ENCODE results near the gene HK3.
"Not testable (repeated sequence)": the region's sequence is repeated elsewhere in the genome, so short reads cannot be mapped to it uniquely, and the experiment has no call there.

HK3 gene

GRCh38 chr5:176881021-176881749, 18.0 kb downstream of the HK3 start:
- no peak for DNase-seq

- DNase-seq = no peak
Measured at GRCh38 chr5:176880366-176881020, 18.7 kb downstream of the HK3 start.

- DNase-seq = no peak
Measured at GRCh38 chr5:176879663-176880361, 19.3 kb downstream of the HK3 start.

GRCh38 chr5:176878906-176879662, 20.1 kb downstream of the HK3 start:
- DNase-seq = no peak

- no peak for DNase-seq
Measured at GRCh38 chr5:176878463-176878862, 20.7 kb downstream of the HK3 start.

GRCh38 chr5:176877793-176878331, 21.3 kb downstream of the HK3 start:
- DNase-seq = no peak

GRCh38 chr5:176876506-176877431, 22.4 kb downstream of the HK3 start:
- DNase-seq = no peak

GRCh38 chr5:176875783-176876505, 23.2 kb downstream of the HK3 start:
- DNase-seq = no peak

- no peak for DNase-seq
Measured at GRCh38 chr5:176875014-176875550, 24.1 kb downstream of the HK3 start.

GRCh38 chr5:176874198-176874780, 24.9 kb downstream of the HK3 start:
- DNase-seq = no peak

GRCh38 chr5:176873541-176874172, 25.5 kb downstream of the HK3 start:
- DNase-seq = no peak

GRCh38 chr5:176873011-176873410, 26.1 kb downstream of the HK3 start:
- not testable (repeated sequence) for DNase-seq

GRCh38 chr5:176872586-176872985, 26.6 kb downstream of the HK3 start:
- DNase-seq = not testable (repeated sequence)

GRCh38 chr5:176870644-176871043, 28.5 kb downstream of the HK3 start:
- DNase-seq = not testable (repeated sequence)

GRCh38 chr5:176870110-176870591, 29.0 kb downstream of the HK3 start:
- DNase-seq = no peak

GRCh38 chr5:176869501-176870109, 29.5 kb downstream of the HK3 start:
- no peak for DNase-seq

GRCh38 chr5:176868731-176869130, 30.4 kb downstream of the HK3 start:
- DNase-seq = no peak

GRCh38 chr5:176868126-176868525, 31.0 kb downstream of the HK3 start:
- DNase-seq = no peak

GRCh38 chr5:176866707-176867310, 32.3 kb downstream of the HK3 start:
- DNase-seq = no peak
